A549 (cell line): ENCODE measurements around the gene CEMIP2. TPM values are rescaled to one million over a fixed set of nuclear protein-coding genes. Genes with fewer than 3 reads are reported as not detected.

Experiments used
- ATAC-seq, 2 experiments: fragments of 200-7000 bp in 1 of 2; fragments of >200 bp in 1 of 2; cut with Nextera tagmentation in 1 of 2; cut with Tn5 transposase in 1 of 2; 3 replicates each; pipeline versions ENCODE4 v1.8.0 to v1.9.1; 2018 to 2020; ENCODE audit warnings: mild to moderate bottlenecking in 1 of 2, moderate library complexity in 1 of 2
- CTCF ChIA-PET: fragments of 300-600 bp; sonication (Branson Sonifier 250); formaldehyde crosslinking; extraction: SDS; loops from one replicate; lab custom pipeline; 2021; ENCODE audit warnings: antibody characterized with exemption, inconsistent platforms; lab: Yijun Ruan, JAX
- POLR2A ChIA-PET: fragments of 350-600 bp; formaldehyde crosslinking; extraction: SDS; loops from one replicate; lab custom pipeline; 2021; ENCODE audit warnings: antibody characterized with exemption, inconsistent platforms; lab: Yijun Ruan, JAX
- DNase-seq, 2 experiments: peaks; one replicate each; pipeline versions ENCODE4 v3.0.0 to v3.0.0-alpha.2; 2011 to 2016; ENCODE audit warnings: low read depth in 1 of 2, low spot score in 1 of 2
- FAIRE-seq: peaks from 2 replicates; lab custom pipeline; 2011; peaks lifted over from hg19 to GRCh38; lab: Jason Lieb, UNC
- H3K27ac ChIP-seq, 2 experiments: fragments of >200 bp; sonication (Bioruptor Twin); formaldehyde crosslinking; 3 replicates each; pipeline ENCODE4 v1.5.1; 2016 to 2017
- H3K4me1 ChIP-seq: fragments of >200 bp; sonication (Bioruptor Twin); formaldehyde crosslinking; 3 replicates; pipeline ENCODE4 v1.6.1; 2016
- H3K4me2 ChIP-seq: fragments of >200 bp; sonication (Bioruptor Twin); formaldehyde crosslinking; 3 replicates; pipeline ENCODE4 v1.6.1; 2016
- H3K4me3 ChIP-seq: fragments of >200 bp; sonication (Bioruptor Twin); formaldehyde crosslinking; 3 replicates; pipeline ENCODE4 v1.5.1; 2016
- H3K9me3 ChIP-seq: fragments of >200 bp; sonication (Bioruptor Twin); formaldehyde crosslinking; 3 replicates; pipeline ENCODE4 v1.6.1; 2016
- CBX2 ChIP-seq: fragments of 200-600 bp; sonication (generic); IDR thresholded peaks from 2 replicates; pipeline ENCODE4 v1.6.1; 2016; ENCODE audit warnings: low read depth, mild to moderate bottlenecking, borderline replicate concordance
- CBX8 ChIP-seq: fragments of 200-600 bp; sonication (generic); IDR thresholded peaks from 2 replicates; pipeline ENCODE4 v1.6.1; 2016
- CEBPB ChIP-seq, 2 experiments: fragments of >200 bp in 1 of 2; sonication (Bioruptor Twin) in 1 of 2; formaldehyde crosslinking in 1 of 2; IDR thresholded peaks; 2 replicates each; pipeline ENCODE4 v1.6.1; 2012 to 2016
- CHD2 ChIP-seq: fragments of 150-350 bp; IDR thresholded peaks from 2 replicates; pipeline ENCODE4 v1.6.1; 2014; ENCODE audit warnings: low read length; ENCODE audit not compliant: partially characterized antibody
- CHD4 ChIP-seq: fragments of 200-600 bp; sonication (generic); IDR thresholded peaks from 2 replicates; pipeline ENCODE4 v1.6.1; 2016; ENCODE audit warnings: antibody characterized with exemption, mild to moderate bottlenecking, borderline replicate concordance
- EHF ChIP-seq: fragments of 250-450 bp; sonication (Bioruptor Pico); IDR thresholded peaks from 2 replicates; pipeline ENCODE4 v1.5.0; 2020; ENCODE audit warnings: mild to moderate bottlenecking
- ELK1 ChIP-seq: fragments of 150-350 bp; IDR thresholded peaks from 2 replicates; pipeline ENCODE4 v1.6.1; 2014; ENCODE audit warnings: low read depth, mild to moderate bottlenecking, low read length
- FOSL2 ChIP-seq, 2 experiments: fragments of 450-650 bp in 1 of 2; fragments of >200 bp in 1 of 2; sonication (Bioruptor Twin) in 1 of 2; formaldehyde crosslinking; IDR thresholded peaks; 2 replicates each; pipeline versions ENCODE4 v1.5.0 to v1.6.1; 2016 to 2020; ENCODE audit warnings: mild to moderate bottlenecking in 1 of 2, moderate library complexity in 1 of 2
- HEYL ChIP-seq: fragments of 250-450 bp; sonication (Bioruptor Pico); IDR thresholded peaks from 2 replicates; pipeline ENCODE4 v1.8.0; 2021; ENCODE audit warnings: mild to moderate bottlenecking, moderate library complexity
- HOXB13 ChIP-seq: fragments of 250-450 bp; sonication (Bioruptor Pico); IDR thresholded peaks from 2 replicates; pipeline ENCODE4 v1.5.0; 2020; ENCODE audit warnings: low read depth, mild to moderate bottlenecking, moderate library complexity
- JUNB ChIP-seq: fragments of >200 bp; sonication (Bioruptor Twin); formaldehyde crosslinking; IDR thresholded peaks from 2 replicates; pipeline ENCODE4 v1.6.1; 2016
- KDM5A ChIP-seq: fragments of 200-600 bp; sonication (generic); IDR thresholded peaks from 2 replicates; pipeline ENCODE4 v1.6.1; 2016; ENCODE audit warnings: antibody characterized with exemption, mild to moderate bottlenecking
- NFE2L2 ChIP-seq: fragments of 150-350 bp; conservative IDR thresholded peaks from 2 replicates; pipeline ENCODE4 v1.6.1; 2014; ENCODE audit warnings: low read length
- NPAS2 ChIP-seq: fragments of 250-450 bp; sonication (Bioruptor Pico); IDR thresholded peaks from 2 replicates; pipeline ENCODE4 v1.8.0; 2022; ENCODE audit warnings: mild to moderate bottlenecking, moderate library complexity, borderline replicate concordance
- POLR2A ChIP-seq: IDR thresholded peaks from 2 replicates; pipeline ENCODE4 v1.6.1; 2012; ENCODE audit warnings: mild to moderate bottlenecking, low read length
- RAD21 ChIP-seq, 2 experiments: fragments of >200 bp in 1 of 2; sonication (Bioruptor Twin) in 1 of 2; formaldehyde crosslinking in 1 of 2; IDR thresholded peaks in 1 of 2; conservative IDR thresholded peaks in 1 of 2; 2 replicates in 1 of 2; 3 replicates in 1 of 2; pipeline ENCODE4 v1.6.1; 2012 to 2018; ENCODE audit warnings: inconsistent platforms in 1 of 2
- RARB ChIP-seq: fragments of 250-450 bp; sonication (Bioruptor Pico); IDR thresholded peaks from 2 replicates; pipeline ENCODE4 v1.8.0; 2021; ENCODE audit warnings: mild to moderate bottlenecking, moderate library complexity
- RCOR1 ChIP-seq: fragments of 150-350 bp; IDR thresholded peaks from 2 replicates; pipeline ENCODE4 v1.6.1; 2014; ENCODE audit warnings: antibody characterized with exemption, low read length, low read depth
- SMC3 ChIP-seq: fragments of >200 bp; sonication (Bioruptor Twin); formaldehyde crosslinking; IDR thresholded peaks from 3 replicates; pipeline ENCODE4 v1.6.1; 2018; ENCODE audit warnings: inconsistent platforms
- SREBF2 ChIP-seq: fragments of 450-650 bp; IDR thresholded peaks from 2 replicates; pipeline ENCODE4 v1.6.1; 2014; ENCODE audit warnings: mild to moderate bottlenecking, moderate library complexity
- ZFP36 ChIP-seq: fragments of 450-650 bp; IDR thresholded peaks from 2 replicates; pipeline ENCODE4 v1.6.1; 2014; ENCODE audit warnings: borderline replicate concordance; ENCODE audit not compliant: partially characterized antibody
- ZNF302 ChIP-seq: fragments of 250-450 bp; sonication (Bioruptor Pico); IDR thresholded peaks from 2 replicates; pipeline ENCODE4 v1.9.0; 2021; ENCODE audit warnings: inconsistent platforms, mild to moderate bottlenecking, moderate library complexity
- ZSCAN20 ChIP-seq: fragments of 250-450 bp; sonication (Bioruptor Pico); IDR thresholded peaks from 2 replicates; pipeline ENCODE4 v1.8.0; 2022; ENCODE audit warnings: mild to moderate bottlenecking, moderate library complexity
- WGBS: methylation state at CpG from one replicate; pipeline ENCODE4 v1.1.6; 2017; ENCODE audit errors: missing lambda C conversion rate; 5-methylcytosine and 5-hydroxymethylcytosine counted together
- polyA plus RNA-seq, 4 experiments: library from polyadenylated mRNA; depleted of rRNA in 3 of 4; stranded (reverse); fragments of >200 nt; fragmentation: RNase III in 1 of 4; extraction: RNeasy Plus Mini Kit Qiagen cat#74134 plus additional on column Dnase treatment in 1 of 4; gene quantifications; 2 replicates in 3 of 4; 3 replicates in 1 of 4; pipeline ENCODE4 v1.2.3, GENCODE V29; 2011 to 2017
- TF ChIP-seq, protein P1 (sequence below): fragments of >200 bp; sonication (Bioruptor Twin); formaldehyde crosslinking; IDR thresholded peaks from 2 replicates; pipeline ENCODE4 v1.6.1; 2016
- TF ChIP-seq, protein P2 (sequence below): fragments of 200-600 bp; sonication (generic); IDR thresholded peaks from 2 replicates; pipeline ENCODE4 v1.6.1; 2016; ENCODE audit warnings: antibody characterized with exemption, mild to moderate bottlenecking, moderate library complexity
- TF ChIP-seq, protein P3 (sequence below): IDR thresholded peaks from 2 replicates; pipeline ENCODE4 v1.6.1; 2012
- TF ChIP-seq, protein P4 (sequence below): fragments of 250-450 bp; sonication (Bioruptor Pico); IDR thresholded peaks from 2 replicates; pipeline ENCODE4 v1.5.0; 2020; ENCODE audit warnings: low read depth, mild to moderate bottlenecking, moderate library complexity
- TF ChIP-seq, protein P5 (sequence below): fragments of >200 bp; sonication (Bioruptor Twin); formaldehyde crosslinking; IDR thresholded peaks from 3 replicates; pipeline ENCODE4 v1.6.1; 2016

Gene CEMIP2
- polyA plus RNA-seq, 2 of the 4 experiments (the other 2 are of a cell fraction), result 146 to 161 TPM

GRCh38 chr9:71764463-71764862, 3.9 kb downstream of the CEMIP2 start:
- POLR2A ChIA-PET, result interaction anchor here (0.6 to 1.2 kb wide), 3 partner anchors 12 to 83 kb away, joined by 3 to 4 read pairs (median 4); no protein-coding TSS in a partner anchor
- H3K4me3 ChIP-seq, result peak overlapping the region; percentile 94
- TF ChIP-seq CHD4 (no peak), SMC3 (no peak), HOXB13 (CRISPR knock-in tag) (no peak), SREBF2 (no peak), CHD2 (no peak), FOSL2 (IDR thresholded peaks at IDR 0.05) (no peak), FOSL2 (CRISPR knock-in tag; IDR thresholded peaks at IDR 0.05) (no peak), RCOR1 (no peak), RAD21 (conservative IDR thresholded peaks at IDR 0.05 in 1 of 2, IDR thresholded peaks at IDR 0.05 in 1 of 2) (no peak), KDM5A (no peak), CEBPB (IDR thresholded peaks at IDR 0.05) (no peak), CBX2 (no peak), EHF (CRISPR knock-in tag) (no peak), NFE2L2 (no peak), JUNB (no peak), HEYL (CRISPR knock-in tag) (no peak), POLR2A (no peak), ZSCAN20 (CRISPR knock-in tag) (no peak), CBX8 (no peak)
- TF ChIP-seq, protein P1, sequence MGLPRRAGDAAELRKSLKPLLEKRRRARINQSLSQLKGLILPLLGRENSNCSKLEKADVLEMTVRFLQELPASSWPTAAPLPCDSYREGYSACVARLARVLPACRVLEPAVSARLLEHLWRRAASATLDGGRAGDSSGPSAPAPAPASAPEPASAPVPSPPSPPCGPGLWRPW, result no peak
- TF ChIP-seq, protein P2, sequence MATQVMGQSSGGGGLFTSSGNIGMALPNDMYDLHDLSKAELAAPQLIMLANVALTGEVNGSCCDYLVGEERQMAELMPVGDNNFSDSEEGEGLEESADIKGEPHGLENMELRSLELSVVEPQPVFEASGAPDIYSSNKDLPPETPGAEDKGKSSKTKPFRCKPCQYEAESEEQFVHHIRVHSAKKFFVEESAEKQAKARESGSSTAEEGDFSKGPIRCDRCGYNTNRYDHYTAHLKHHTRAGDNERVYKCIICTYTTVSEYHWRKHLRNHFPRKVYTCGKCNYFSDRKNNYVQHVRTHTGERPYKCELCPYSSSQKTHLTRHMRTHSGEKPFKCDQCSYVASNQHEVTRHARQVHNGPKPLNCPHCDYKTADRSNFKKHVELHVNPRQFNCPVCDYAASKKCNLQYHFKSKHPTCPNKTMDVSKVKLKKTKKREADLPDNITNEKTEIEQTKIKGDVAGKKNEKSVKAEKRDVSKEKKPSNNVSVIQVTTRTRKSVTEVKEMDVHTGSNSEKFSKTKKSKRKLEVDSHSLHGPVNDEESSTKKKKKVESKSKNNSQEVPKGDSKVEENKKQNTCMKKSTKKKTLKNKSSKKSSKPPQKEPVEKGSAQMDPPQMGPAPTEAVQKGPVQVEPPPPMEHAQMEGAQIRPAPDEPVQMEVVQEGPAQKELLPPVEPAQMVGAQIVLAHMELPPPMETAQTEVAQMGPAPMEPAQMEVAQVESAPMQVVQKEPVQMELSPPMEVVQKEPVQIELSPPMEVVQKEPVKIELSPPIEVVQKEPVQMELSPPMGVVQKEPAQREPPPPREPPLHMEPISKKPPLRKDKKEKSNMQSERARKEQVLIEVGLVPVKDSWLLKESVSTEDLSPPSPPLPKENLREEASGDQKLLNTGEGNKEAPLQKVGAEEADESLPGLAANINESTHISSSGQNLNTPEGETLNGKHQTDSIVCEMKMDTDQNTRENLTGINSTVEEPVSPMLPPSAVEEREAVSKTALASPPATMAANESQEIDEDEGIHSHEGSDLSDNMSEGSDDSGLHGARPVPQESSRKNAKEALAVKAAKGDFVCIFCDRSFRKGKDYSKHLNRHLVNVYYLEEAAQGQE, result no peak
- TF ChIP-seq, all 56 proteins: peak for 0
- DNase-seq (no peak), FAIRE-seq (no peak), ATAC-seq (no peak)
- CTCF ChIA-PET, result interaction anchor here (0.6 to 1.2 kb wide), 3 partner anchors 13 to 48 kb away, joined by 3 to 5 read pairs (median 3); no protein-coding TSS in a partner anchor
- 23% methylated on average over 4 of the region's 4 CpGs for WGBS
- Histone ChIP-seq H3K27ac (peak overlapping the region; percentile 91 to 97), H3K9me3 (no peaks in the 10 kb centered on the region), H3K4me1 (peaks cover 62% of the 10 kb centered on the region), H3K4me2 (peak overlapping the region; percentile 90)

- POLR2A ChIA-PET, result no interaction called here
- H3K27ac ChIP-seq, result peak overlapping the region; percentile 91 to 97
- CTCF ChIA-PET, result no interaction called here
- TF ChIP-seq ZNF302 (CRISPR knock-in tag), result no peak
- no peak for TF ChIP-seq NFE2L2
- no peak for TF ChIP-seq SREBF2
- TF ChIP-seq ZFP36, result no peak
- TF ChIP-seq, protein P3, sequence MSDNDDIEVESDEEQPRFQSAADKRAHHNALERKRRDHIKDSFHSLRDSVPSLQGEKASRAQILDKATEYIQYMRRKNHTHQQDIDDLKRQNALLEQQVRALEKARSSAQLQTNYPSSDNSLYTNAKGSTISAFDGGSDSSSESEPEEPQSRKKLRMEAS, result no peak
- TF ChIP-seq, protein P4, sequence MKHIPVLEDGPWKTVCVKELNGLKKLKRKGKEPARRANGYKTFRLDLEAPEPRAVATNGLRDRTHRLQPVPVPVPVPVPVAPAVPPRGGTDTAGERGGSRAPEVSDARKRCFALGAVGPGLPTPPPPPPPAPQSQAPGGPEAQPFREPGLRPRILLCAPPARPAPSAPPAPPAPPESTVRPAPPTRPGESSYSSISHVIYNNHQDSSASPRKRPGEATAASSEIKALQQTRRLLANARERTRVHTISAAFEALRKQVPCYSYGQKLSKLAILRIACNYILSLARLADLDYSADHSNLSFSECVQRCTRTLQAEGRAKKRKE, result no peak
- TF ChIP-seq, protein P5, sequence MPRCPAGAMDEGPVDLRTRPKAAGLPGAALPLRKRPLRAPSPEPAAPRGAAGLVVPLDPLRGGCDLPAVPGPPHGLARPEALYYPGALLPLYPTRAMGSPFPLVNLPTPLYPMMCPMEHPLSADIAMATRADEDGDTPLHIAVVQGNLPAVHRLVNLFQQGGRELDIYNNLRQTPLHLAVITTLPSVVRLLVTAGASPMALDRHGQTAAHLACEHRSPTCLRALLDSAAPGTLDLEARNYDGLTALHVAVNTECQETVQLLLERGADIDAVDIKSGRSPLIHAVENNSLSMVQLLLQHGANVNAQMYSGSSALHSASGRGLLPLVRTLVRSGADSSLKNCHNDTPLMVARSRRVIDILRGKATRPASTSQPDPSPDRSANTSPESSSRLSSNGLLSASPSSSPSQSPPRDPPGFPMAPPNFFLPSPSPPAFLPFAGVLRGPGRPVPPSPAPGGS, result no peak
- TF ChIP-seq NPAS2 (CRISPR knock-in tag), result no peak
- no peak for TF ChIP-seq RARB (CRISPR knock-in tag)
- TF ChIP-seq, protein P2, result no peak
- no peak for TF ChIP-seq ELK1
These were observed 4.5 kb downstream of the CEMIP2 start for GRCh38 chr9:71763832-71764231.

More at GRCh38 chr9:71763832-71764231, 4.5 kb downstream of the CEMIP2 start:
- FAIRE-seq, result peak; percentile 51
- H3K9me3 ChIP-seq, result no peaks in the 10 kb centered on the region
- peaks cover 68% of the 10 kb centered on the region for H3K4me1 ChIP-seq
- H3K4me3 ChIP-seq, result peak overlapping the region; percentile 94
- H3K4me2 ChIP-seq, result peak overlapping the region; percentile 90
- ATAC-seq, result no peak
- no peak for DNase-seq
